GM19025 (cell line): ENCODE data around the gene ZNF74.
"Not testable (repeated sequence)": the region's sequence is repeated elsewhere in the genome, so short reads cannot be mapped to it uniquely, and the experiment has no call there.

Experiments used
- ATAC-seq: cut with Tn5 transposase; IDR thresholded peaks from one replicate; pipeline ENCODE4 v1.9.1; 2021; ENCODE audit warnings: mild to moderate bottlenecking, low read depth, moderate library complexity; ENCODE audit not compliant: unreplicated experiment

ZNF74 gene

GRCh38 chr22:20415699-20416098 is 21.7 kb downstream of the ZNF74 start:
- not testable (repeated sequence) for ATAC-seq

GRCh38 chr22:20418211-20418788 is 24.3 kb downstream of the ZNF74 start:
- no peak for ATAC-seq

- no peak for ATAC-seq
Measured at GRCh38 chr22:20419664-20419951, 25.7 kb downstream of the ZNF74 start.

GRCh38 chr22:20420157-20420842 is 26.3 kb downstream of the ZNF74 start:
- no peak for ATAC-seq

GRCh38 chr22:20421507-20421874 is 27.5 kb downstream of the ZNF74 start:
- ATAC-seq, result no peak

- no peak for ATAC-seq
Measured at GRCh38 chr22:20422271-20423007, 28.5 kb downstream of the ZNF74 start.

- ATAC-seq, result no peak
Measured at GRCh38 chr22:20423008-20423905, 29.3 kb downstream of the ZNF74 start.

GRCh38 chr22:20423906-20424551 is 30.1 kb downstream of the ZNF74 start:
- ATAC-seq, result no peak

GRCh38 chr22:20424568-20424931 is 30.6 kb downstream of the ZNF74 start:
- ATAC-seq, result no peak

GRCh38 chr22:20424932-20425565 is 31.1 kb downstream of the ZNF74 start:
- no peak for ATAC-seq

- no peak for ATAC-seq
Measured at GRCh38 chr22:20425566-20426258, 31.8 kb downstream of the ZNF74 start.

- ATAC-seq, result no peak
Measured at GRCh38 chr22:20426259-20426615, 32.3 kb downstream of the ZNF74 start.

GRCh38 chr22:20427104-20427944 is 33.4 kb downstream of the ZNF74 start:
- ATAC-seq, result no peak

GRCh38 chr22:20427945-20428417 is 34.0 kb downstream of the ZNF74 start:
- ATAC-seq, result no peak

GRCh38 chr22:20428496-20429253 is 34.7 kb downstream of the ZNF74 start:
- ATAC-seq, result no peak

- ATAC-seq, result peak; percentile 67
Measured at GRCh38 chr22:20429254-20430100, 35.5 kb downstream of the ZNF74 start.

- no peak for ATAC-seq
Measured at GRCh38 chr22:20430101-20430719, 36.3 kb downstream of the ZNF74 start.
